H1 (cell line): Measurements from ENCODE around the gene DIDO1. TPM values are rescaled to one million over a fixed set of nuclear protein-coding genes. Genes with fewer than 3 reads are reported as not detected.
A peak's percentile ranks its signal among the peaks of the same experiment; 100 is the strongest.

Experiments used
- ASH2L ChIP-seq: fragments of 200-600, 300-600 bp; sonication (generic); IDR thresholded peaks from one replicate; pipeline ENCODE4 v1.7.1; 2017; ENCODE audit warnings: low read length
- CEBPB ChIP-seq: IDR thresholded peaks from 2 replicates; pipeline ENCODE4 v1.6.1; 2012; ENCODE audit warnings: low read depth, low read length
- CTCF ChIP-seq, 3 experiments: IDR thresholded peaks; 1 replicate in 2 of 3; 2 replicates in 1 of 3; pipeline versions ENCODE4 v1.5.1 to v1.6.1; 2011; ENCODE audit warnings: low read length in 3 of 3, mild to moderate bottlenecking in 3 of 3, inconsistent platforms in 2 of 3, low read depth in 1 of 3, moderate library complexity in 1 of 3; ENCODE audit not compliant: insufficient read depth in 1 of 3; ENCODE audit errors: control extremely low read depth in 1 of 3
- POLR2A ChIP-seq, 2 experiments: IDR thresholded peaks; 1 replicate in 1 of 2; 2 replicates in 1 of 2; pipeline ENCODE4 v1.6.1; 2011; ENCODE audit warnings: low read depth in 2 of 2, low read length in 2 of 2, mild to moderate bottlenecking in 2 of 2; ENCODE audit errors: control extremely low read depth in 1 of 2
- RAD21 ChIP-seq, 2 experiments: IDR thresholded peaks in 1 of 2; conservative IDR thresholded peaks in 1 of 2; 2 replicates each; pipeline ENCODE4 v1.6.1; 2011; ENCODE audit warnings: low read depth in 2 of 2, low read length in 2 of 2, improper control_type of control experiment in 1 of 2, inconsistent platforms in 1 of 2, mild to moderate bottlenecking in 1 of 2, moderate library complexity in 1 of 2
- SP4 ChIP-seq: IDR thresholded peaks from 2 replicates; pipeline ENCODE4 v1.6.1; 2012; ENCODE audit warnings: low read length, inconsistent platforms
- SUZ12 ChIP-seq: fragments of 200-600 bp; sonication (generic); IDR thresholded peaks from 2 replicates; pipeline ENCODE4 v1.6.1; 2012; ENCODE audit warnings: mild to moderate bottlenecking, inconsistent platforms, low read length, moderate library complexity, mixed read lengths
- TAF7 ChIP-seq: optimal IDR thresholded peaks from 2 replicates; pipeline ENCODE3; 2011; ENCODE audit warnings: low read depth, mild to moderate bottlenecking, inconsistent platforms, low read length, moderate library complexity, borderline replicate concordance
- TBP ChIP-seq: IDR thresholded peaks from 2 replicates; pipeline ENCODE4 v1.6.1; 2011; ENCODE audit warnings: low read depth, low read length, improper control_type of control experiment
- TEAD4 ChIP-seq: IDR thresholded peaks from 2 replicates; pipeline ENCODE4 v1.6.1; 2012; ENCODE audit warnings: low read depth, low read length, inconsistent platforms, mixed read lengths
- polyA plus RNA-seq, 7 experiments: library from polyadenylated mRNA; depleted of rRNA in 3 of 7; stranded (reverse) in 5 of 7; unstranded in 2 of 7; fragments of >200 nt in 5 of 7; fragments of 200-250 nt in 2 of 7; gene quantifications; 1 replicate in 5 of 7; 2 replicates in 1 of 7; 4 replicates in 1 of 7; pipeline versions ENCODE4 v1.2.1 to v1.2.3, GENCODE V29; 2011 to 2013; ENCODE audit warnings: missing spikeins in 2 of 7, mixed read lengths in 2 of 7
- total RNA-seq: library from RNA; stranded (reverse); fragmentation: NEBNext Ultra II Directional; extraction: Animal tissue kit (Norgen Biotek cat#: 25700); gene quantifications from 2 replicates; pipeline ENCODE4 v1.2.1, GENCODE V29; 2021

Gene DIDO1
- total and polyA plus RNA-seq, 2 of the 8 experiments (the other 6 are each of a cell fraction or from before 2014, with no cell fraction given), result 53.6 to 82.8 TPM

- TF ChIP-seq CTCF (IDR thresholded peaks at IDR 0.05; ENCODE audit: control extremely low read depth in 1 of 3, insufficient read depth in 1 of 3, low read depth in 1 of 3, low read length in 3 of 3) (peak; percentile 93 to 96 (median 95)), TEAD4 (0 out of 2 replicates have a peak, but pooled peaks have one; percentile 21), TBP (no peak), ASH2L (peak; percentile 45), SP4 (no peak; the same call in 1 of the 2 replicates), RAD21 (IDR thresholded peaks at IDR 0.05 in 1 of 2, conservative IDR thresholded peaks at IDR 0.05 in 1 of 2; ENCODE audit: low read depth in 2 of 2, low read length in 2 of 2) (peak; percentile 67 to 78), POLR2A (IDR thresholded peaks at IDR 0.05; ENCODE audit: control extremely low read depth in 1 of 2, low read depth in 2 of 2, low read length in 2 of 2) (peak; percentile 30 to 78; a peak in 2 of 3 replicates), TAF7 (peak; percentile 9), SUZ12 (no peak), CEBPB (no peak)
- TF ChIP-seq, all 59 proteins: peak for 12
Measured at GRCh38 chr20:62900052-62900691, 26.1 kb downstream of the DIDO1 start (continued).
